GM21528 (cell line): ENCODE data around the gene SLC43A3.

Experiments
- ATAC-seq: cut with Tn5 transposase; IDR thresholded peaks from one replicate; pipeline ENCODE4 v1.9.1; 2021; ENCODE audit warnings: mild to moderate bottlenecking, moderate library complexity; ENCODE audit not compliant: unreplicated experiment, low FRiP score

Gene SLC43A3

GRCh38 chr11:57430952-57431351 is 4.0 kb upstream of the SLC43A3 start:
- ATAC-seq: no peak

GRCh38 chr11:57429946-57430345 is 3.0 kb upstream of the SLC43A3 start:
- no peak for ATAC-seq

GRCh38 chr11:57428643-57429042 is 1.7 kb upstream of the SLC43A3 start:
- no peak for ATAC-seq

- no peak for ATAC-seq
These were observed 784 bp upstream of the SLC43A3 start for GRCh38 chr11:57427727-57428082.

GRCh38 chr11:57426439-57426928 is 437 bp downstream of the SLC43A3 start:
- peak; percentile 5 for ATAC-seq

GRCh38 chr11:57425565-57426438 is 1.1 kb downstream of the SLC43A3 start:
- ATAC-seq: no peak

GRCh38 chr11:57424792-57425564 is 1.9 kb downstream of the SLC43A3 start:
- ATAC-seq: peak; percentile 90

- no peak for ATAC-seq
These were observed 2.7 kb downstream of the SLC43A3 start for GRCh38 chr11:57424137-57424791.

- ATAC-seq: no peak
These were observed 4.3 kb downstream of the SLC43A3 start for GRCh38 chr11:57422669-57423068.

- ATAC-seq: no peak
These were observed 5.1 kb downstream of the SLC43A3 start for GRCh38 chr11:57421805-57422204.

GRCh38 chr11:57421066-57421465 is 5.9 kb downstream of the SLC43A3 start:
- no peak for ATAC-seq

GRCh38 chr11:57419146-57419545 is 7.8 kb downstream of the SLC43A3 start:
- no peak for ATAC-seq

GRCh38 chr11:57418131-57418530 is 8.8 kb downstream of the SLC43A3 start:
- ATAC-seq: no peak

- ATAC-seq: no peak
These were observed 9.9 kb downstream of the SLC43A3 start for GRCh38 chr11:57417056-57417455.

GRCh38 chr11:57416436-57416835 is 10.5 kb downstream of the SLC43A3 start:
- ATAC-seq: no peak

GRCh38 chr11:57414612-57415212 is 12.2 kb downstream of the SLC43A3 start:
- ATAC-seq: no peak

- ATAC-seq: no peak
These were observed 13.2 kb downstream of the SLC43A3 start for GRCh38 chr11:57413681-57414080.

GRCh38 chr11:57410287-57410686 is 16.6 kb downstream of the SLC43A3 start:
- no peak for ATAC-seq

- ATAC-seq: no peak
These were observed 17.4 kb downstream of the SLC43A3 start for GRCh38 chr11:57409321-57410100.

GRCh38 chr11:57408771-57409170 is 18.1 kb downstream of the SLC43A3 start:
- no peak for ATAC-seq
